ENCODE measurements around the gene B3GALT4.
"Not testable (repeated sequence)": the region's sequence is repeated elsewhere in the genome, so short reads cannot be mapped to it uniquely, and the experiment has no call there.

B3GALT4 gene, protein sequence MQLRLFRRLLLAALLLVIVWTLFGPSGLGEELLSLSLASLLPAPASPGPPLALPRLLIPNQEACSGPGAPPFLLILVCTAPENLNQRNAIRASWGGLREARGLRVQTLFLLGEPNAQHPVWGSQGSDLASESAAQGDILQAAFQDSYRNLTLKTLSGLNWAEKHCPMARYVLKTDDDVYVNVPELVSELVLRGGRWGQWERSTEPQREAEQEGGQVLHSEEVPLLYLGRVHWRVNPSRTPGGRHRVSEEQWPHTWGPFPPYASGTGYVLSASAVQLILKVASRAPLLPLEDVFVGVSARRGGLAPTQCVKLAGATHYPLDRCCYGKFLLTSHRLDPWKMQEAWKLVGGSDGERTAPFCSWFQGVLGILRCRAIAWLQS

DNA sequence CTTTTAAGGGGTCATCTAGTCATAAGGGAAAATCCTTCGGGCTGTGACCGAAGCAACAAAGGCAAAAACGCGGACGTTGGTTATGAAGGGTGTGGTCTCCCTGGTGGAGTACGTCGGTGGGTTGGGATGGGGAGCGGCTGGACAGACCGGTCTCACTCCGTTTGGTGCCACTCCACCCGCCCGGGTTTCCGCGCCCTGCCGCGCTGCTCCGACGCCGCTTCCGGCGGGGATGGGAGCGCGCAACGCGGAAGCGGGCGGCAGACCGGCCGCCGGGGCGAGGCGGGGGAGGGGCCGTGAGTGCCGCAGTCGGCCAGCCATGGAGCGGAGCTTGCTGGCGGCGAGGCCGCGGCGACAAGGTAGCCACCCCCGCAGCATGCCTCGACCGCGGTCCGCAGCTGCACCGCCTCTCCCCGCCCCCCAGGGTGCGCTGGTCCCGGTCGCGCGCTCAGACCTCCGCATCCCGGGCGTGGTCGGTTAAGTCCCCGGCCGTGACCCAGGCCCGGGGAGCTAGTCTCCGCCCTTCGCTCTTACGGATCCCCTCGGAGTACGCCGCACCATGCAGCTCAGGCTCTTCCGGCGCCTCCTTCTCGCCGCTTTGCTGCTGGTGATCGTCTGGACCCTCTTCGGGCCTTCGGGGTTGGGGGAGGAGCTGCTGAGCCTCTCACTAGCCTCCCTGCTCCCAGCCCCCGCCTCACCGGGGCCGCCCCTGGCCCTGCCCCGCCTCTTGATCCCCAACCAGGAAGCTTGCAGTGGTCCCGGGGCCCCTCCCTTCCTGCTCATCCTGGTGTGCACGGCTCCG is at the start of gene B3GALT4:
B3GALT4 (plus strand) TSS at position 260 of the 799 bp plus-strand sequence; CDS start at position 557, 297 bp downstream.
- peak; percentile 81 for DNase-seq

DNA sequence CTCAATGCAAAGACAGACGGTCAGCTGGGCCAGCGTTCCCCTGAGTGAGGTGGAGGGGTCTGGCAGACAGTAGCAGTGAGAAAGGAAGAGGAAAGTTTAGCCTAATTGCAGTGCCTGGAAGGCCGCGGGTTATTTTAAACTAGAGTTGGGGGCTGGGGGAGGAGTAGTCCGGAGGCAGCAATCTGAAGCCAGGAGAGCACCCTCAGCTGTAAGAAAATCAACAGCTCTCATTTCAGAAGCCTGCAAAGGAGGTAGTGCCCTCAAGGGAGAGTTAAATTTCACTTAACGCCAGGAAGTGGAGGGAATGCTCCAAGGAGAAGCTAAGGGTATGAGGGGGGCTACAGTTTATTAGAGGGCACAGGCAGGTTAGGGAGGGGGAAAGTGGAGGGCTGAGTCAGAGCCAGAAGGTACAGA is 41.7 kb upstream of the B3GALT4 start:
- DNase-seq: no peak

DNA sequence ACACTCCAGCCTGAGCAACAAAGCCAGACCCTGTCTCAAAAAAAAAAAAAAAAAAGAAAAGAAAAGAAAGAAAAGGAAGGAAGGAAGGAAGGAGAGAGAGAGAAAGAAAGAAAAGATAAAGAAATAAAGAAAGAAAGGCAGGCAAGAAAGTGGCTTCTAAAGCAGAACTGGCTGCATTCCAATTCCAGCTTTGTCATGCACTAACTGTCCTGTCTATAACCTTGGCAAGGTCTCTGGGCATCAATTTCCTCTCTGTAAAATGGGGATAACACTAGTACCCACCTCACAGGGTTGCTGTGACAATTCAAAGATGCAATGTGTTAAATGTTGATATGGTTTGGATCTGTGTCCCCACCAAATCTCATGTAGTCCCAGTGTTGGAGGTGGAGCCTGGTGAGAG is 40.6 kb upstream of the B3GALT4 start:
- DNase-seq: no peak

DNA sequence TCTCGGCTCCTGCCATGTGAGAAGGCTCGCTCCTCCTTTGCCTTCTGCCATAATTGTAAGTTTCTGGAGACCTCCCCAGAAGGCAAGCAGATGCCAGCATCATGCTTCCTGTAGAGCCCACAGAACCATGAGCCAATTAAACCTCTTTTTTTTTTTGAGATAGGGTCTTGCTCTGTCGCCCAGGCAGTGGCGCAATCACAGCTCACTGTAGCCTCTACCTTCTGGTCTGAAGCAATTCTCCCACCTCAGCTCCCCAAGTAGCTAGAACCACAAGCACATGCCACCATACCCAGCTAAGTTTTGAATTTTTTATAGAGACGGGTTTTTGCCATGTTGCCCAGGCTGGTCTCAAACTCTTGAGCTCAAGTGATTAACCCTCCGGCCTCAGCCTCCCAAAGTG is 40.1 kb upstream of the B3GALT4 start:
- DNase-seq: no peak

DNA sequence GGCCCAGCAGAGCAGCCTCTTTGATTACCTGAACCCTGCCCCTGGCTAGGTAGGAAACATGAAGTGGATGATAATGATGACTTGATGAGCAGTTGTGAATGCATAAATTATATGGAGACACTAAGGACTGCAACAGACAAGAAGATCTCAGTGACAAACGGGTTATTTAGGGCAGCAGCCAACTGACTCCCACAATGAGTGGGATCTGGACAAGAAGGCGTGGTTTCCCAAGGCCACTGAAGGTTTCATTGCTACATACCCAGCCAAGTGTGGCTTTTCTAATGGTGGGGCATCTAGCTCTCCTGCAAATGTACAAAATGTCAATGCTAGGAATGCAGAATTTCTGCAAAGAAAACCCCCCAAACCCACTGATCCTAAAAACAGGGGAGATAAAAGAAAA is 39.2 kb upstream of the B3GALT4 start:
- DNase-seq: no peak

DNA sequence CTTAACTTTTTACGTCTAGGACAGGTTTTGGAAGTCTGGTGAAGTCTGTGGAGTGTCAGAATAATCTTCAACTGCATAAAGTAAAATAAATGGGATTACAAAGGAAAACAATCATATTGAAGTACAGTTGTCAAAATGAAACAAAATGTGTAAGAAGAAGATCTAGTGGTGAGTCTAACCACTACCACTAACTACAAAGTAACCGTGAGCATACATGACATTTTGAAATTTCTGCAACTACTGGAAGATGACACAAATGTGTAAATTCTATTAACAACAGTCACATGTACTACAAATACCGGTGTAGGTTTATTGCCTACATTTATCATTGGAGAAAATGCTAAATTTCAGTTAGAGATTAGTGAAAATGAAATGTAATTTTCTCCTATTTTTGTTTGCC is 35.0 kb upstream of the B3GALT4 start:
- no peak for DNase-seq

DNA sequence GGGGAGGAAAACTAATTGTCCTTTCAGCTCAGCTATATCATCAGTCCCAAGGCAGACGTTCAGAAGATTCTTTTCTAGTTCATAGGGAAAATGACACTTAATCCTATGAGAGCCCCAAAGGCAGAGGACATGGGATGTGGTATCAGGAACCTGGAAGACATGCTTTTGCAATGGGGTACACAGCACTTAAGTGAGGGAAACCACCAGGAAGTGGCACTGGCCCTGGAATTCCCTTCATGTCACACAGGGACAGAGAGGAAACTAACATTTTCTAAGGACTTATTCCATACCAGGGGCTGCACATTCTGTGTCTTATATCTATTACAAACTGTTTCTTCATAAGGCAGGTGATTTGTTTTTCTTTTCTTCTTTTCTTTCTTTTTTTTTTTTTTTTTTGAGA is 33.4 kb upstream of the B3GALT4 start:
- DNase-seq: no peak

DNA sequence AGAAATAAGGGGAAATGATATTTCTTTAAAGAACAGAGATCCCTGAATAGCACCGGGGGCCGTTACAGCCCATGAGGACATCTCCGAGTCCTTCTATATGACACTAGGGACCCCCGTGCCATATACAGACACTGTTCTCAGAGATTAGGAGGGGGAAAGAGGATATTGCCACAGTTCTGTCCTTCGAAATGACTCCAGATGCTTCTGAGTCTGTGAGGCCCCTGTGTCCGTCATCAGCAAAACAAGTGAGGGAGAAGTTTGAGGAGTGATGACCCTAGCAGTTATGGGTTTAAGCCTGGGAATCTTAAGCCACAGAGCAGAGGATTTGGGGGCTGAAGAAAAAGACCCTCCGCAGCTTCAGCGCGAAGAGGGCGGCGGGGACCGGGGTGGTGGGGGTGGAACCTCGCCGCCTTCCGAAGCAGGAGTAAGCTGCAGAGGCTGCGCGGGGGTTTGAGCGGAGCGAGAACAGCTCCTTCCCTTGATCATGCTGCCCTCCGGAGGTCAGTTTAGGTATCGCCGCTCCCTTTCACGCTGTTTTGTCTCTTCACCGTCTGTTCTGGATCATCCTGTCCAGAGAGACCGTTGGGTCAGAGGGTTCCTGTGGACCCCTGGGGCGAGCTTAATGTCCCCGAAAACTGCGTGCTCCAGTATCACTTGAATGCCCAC is 28.8 kb upstream of the B3GALT4 start:
- DNase-seq: peak; percentile 93

DNA sequence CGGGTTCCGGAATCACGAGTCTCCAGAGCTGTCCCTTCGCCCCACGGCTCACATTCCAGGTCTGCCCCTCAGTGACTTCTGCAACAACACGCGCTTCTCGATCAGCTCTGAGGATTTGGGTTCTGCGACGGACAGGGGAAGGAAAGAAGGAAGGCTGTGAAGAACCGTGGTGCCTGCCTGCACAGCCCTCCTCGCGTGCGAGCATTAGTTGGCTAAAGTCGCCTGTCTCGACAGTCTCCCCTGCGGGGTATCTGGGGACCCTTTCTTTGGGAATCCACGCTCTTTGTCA is 28.3 kb upstream of the B3GALT4 start:
- no peak for DNase-seq

DNA sequence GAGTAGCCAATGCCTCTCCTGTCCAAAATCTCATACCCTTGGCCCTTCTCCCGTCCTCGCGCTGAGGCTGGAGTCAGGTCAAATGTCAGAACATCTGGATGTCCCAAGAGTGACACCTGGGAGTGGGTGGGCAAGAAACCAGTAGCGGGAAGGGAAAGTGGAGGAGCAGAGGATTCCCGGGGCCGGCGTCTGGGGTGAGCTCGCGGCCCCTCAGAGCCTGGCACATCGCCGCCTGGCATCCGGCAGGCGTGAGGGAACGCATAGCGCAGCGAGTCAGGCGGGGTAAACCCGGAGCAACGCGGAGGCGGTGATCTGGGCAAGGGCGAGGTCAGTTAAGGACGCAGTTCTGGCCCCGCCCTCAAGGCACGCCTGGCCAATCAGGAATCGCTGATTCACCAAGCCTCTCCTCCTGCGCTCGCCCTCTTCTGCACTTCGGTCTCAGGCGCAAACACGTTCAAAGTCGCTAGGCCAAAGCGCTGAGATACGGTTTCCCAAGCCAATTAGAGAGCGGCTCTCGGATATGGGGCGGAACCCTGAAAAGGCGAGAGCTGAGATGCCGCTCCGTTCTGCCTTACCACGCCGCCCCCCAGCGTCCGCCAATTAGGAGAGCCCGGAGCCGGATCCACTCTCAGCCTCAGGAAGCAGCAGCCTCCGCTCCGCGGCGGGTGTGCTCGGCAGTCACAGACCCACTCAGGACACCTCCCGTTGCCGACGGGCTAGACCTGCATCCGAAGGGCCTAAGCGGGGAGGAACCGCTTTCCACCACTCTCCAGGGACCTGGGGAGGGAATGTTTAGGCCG is 27.8 kb upstream of the B3GALT4 start:
- DNase-seq: peak; percentile 95

DNA sequence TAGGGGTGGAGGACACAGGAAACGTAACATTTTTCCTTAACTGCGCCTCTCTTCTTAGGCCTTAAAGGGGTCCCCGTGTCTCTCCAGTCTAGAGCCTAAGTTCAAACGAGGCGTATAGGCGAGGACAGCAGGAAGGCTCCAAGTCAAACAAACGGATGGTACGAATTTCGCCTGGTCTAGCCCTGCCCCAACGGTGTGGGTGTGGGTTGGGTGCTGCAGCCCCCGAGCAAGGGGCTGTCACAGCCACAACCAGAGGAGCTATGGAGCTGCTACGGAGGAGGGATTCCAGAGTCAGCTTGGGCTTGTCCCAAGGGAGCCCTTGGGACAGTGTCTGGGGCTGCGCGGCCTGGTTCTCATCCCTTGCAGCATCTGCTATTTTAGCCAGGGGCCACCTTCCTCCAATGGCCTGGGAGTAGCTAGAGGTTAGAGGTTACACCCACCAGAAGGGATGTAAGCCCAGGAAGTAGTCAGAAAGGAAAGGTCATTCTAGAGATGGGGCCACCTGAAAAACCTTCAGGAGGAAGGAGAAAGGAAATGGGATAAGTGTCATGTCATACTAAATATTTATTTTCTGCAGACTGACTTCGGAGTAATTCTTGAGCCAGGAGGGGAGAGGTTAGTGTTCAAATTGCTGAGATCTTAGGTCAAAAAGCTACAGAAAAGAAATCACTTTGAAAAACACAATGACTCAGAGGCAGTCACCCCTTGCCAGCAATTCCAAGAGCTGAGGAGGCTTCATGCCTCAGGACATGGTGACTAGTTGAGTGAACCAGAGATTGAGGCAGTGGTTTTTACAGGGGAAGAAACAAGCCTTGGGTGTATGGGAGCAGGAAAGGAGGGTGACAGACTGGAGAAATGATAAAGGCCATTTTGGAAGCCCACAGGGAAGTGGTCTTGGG is 26.9 kb upstream of the B3GALT4 start:
- no peak for DNase-seq

DNA sequence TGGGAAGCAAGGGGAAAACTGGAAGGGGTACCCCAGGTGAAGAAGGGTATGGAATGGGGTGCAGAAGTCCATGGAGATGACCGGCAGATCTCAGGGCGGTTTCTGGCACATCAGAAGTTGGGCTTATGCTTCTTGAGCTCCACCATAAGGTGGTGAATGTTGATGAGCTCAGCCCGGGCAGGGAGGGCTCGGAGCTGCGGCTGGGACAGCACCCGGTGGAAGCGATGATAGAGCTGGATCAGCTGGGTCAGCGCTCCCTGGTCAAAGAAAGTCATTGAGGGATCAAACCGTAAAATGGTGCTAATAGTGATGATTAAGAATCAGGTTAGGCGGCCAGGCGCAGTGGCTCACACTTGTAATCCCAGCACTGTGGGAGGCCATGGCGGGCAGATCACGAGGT is 26.2 kb upstream of the B3GALT4 start:
- no peak for DNase-seq

DNA sequence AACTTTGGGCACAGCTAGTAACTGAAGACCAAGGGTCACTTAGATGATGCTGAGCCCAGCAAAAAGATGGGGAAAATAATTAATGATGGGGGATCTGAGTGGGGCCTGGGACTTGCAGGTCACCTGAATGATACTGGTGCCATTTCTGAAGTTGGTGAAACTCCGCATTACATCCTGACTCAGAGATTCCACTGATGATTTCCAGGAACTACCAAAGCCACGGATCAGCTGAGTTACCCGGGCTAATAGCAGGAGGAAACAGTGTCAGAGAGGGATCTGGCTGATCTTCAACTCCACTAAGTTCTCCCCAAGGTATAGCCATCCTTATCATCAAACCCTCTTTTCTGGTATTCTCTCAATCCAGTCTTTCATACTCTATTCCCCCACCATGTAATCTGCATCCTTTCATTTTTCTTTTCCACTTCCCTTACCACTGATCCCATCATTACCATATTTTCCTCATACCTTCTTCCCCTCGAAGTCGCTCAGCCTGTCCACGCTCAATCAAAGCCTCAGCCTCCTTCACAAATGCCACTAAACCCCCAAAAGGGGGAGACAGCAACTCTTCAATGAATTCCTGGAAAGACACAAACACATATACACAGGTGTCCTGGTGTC is 25.4 kb upstream of the B3GALT4 start:
- DNase-seq: no peak

DNA sequence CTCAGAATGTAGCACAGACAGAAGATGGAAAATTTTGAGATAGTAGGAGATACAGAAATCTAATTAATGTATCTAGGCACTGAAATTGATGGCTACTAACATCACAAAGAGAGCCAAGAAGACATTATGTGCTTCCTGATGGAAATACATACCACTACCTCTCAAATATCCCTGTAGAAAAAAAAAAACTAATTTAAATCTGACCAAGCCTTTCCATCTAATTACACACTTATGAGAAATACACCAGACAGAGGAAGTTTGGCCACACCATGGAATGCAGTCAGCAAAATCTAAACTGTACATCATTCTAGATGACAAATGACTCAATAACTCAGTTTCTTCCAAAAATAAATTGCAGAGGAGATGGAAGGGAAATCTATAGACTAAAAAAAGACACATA is 24.2 kb upstream of the B3GALT4 start:
- no peak for DNase-seq

DNA sequence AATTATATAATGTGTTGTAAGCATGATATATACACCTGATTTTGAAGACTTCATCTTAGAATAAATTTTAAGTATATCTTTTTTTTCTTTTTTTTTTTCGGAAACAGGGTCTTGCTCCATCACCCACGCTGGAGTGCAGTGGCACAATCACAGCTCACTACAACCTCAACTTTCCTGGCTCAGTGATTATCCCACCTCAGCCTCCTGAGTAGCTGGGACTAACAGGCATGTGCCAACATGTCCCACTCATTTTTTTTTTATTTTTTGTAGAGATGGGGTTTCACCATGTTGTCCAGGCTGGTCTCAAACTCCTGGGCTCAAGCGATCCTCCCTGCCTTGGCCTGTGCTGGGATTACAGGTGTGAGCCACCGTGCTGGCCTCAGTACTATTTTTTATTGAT is 22.3 kb upstream of the B3GALT4 start:
- DNase-seq: no peak

DNA sequence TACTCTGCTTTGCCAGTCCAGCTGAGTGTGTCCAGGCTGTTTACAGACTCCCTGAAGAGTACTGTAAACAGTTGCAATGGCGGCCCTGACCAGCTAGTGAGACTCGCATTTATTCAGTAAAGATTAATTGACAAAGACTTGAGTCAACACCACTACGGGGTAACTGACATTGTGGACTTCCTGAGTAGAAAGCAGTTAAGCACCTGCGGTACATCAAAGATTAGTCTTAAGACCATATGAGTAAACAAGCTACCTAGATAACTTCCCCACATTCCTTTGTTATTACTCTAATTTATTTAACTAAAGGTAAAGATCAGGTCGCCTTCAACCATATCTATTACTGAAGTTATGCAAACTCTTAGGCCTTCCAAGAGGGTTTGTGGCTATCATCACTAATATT is 17.9 kb upstream of the B3GALT4 start:
- DNase-seq: no peak

DNA sequence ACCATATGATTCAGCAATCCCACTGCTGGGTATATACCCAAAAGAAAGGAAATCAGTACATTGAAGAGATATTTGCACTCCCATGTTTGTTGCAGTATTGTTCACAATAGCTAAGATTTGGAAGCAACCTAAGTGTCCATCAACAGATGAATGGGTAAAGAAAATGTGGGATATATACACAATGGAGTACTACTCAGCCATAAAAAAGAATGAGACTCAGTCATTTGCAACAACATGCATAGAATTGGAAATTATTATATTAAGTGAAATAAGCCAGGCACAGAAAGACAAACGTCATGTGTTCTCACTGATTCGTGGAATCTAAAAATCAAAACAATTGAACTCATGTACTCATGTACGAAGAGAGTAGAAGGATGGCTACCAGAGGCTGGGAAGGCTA is 14.4 kb upstream of the B3GALT4 start:
- not testable (repeated sequence) for DNase-seq

DNA sequence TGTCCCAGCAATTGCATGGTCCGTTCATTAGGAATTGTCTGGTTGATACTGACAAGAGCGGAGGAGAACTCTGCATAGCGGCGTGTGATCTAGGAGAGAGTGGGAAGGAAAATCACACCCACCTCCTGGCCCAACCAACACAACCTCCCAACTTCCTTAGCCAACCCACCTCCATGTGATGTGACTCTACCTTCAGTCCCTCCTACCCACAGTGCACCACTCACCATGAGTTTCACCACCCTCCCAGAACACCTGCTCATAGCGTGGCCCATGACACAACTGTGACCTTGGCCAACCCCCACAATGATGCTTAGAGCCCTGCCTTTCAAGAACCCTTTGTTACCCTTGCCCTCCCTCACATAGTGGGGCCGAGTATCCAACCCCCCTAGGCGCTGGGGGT is 12.9 kb upstream of the B3GALT4 start:
- no peak for DNase-seq

DNA sequence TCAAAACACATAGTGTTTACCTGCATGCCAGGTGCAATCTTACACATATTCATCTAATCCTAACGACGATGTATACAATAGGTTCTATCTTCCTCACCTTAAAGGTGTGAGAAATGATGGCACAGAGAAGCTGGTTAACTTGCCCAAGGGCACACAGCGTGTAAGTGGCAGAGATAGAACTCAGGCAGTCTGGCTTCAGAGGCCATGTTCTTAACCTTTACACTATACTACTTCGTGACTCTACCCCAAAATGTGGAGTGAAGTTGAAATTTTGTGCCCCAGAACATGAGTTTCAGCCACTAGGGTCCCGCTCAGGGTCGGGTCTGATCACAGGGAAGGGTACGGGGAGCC is 5.8 kb upstream of the B3GALT4 start:
- no peak for DNase-seq

DNA sequence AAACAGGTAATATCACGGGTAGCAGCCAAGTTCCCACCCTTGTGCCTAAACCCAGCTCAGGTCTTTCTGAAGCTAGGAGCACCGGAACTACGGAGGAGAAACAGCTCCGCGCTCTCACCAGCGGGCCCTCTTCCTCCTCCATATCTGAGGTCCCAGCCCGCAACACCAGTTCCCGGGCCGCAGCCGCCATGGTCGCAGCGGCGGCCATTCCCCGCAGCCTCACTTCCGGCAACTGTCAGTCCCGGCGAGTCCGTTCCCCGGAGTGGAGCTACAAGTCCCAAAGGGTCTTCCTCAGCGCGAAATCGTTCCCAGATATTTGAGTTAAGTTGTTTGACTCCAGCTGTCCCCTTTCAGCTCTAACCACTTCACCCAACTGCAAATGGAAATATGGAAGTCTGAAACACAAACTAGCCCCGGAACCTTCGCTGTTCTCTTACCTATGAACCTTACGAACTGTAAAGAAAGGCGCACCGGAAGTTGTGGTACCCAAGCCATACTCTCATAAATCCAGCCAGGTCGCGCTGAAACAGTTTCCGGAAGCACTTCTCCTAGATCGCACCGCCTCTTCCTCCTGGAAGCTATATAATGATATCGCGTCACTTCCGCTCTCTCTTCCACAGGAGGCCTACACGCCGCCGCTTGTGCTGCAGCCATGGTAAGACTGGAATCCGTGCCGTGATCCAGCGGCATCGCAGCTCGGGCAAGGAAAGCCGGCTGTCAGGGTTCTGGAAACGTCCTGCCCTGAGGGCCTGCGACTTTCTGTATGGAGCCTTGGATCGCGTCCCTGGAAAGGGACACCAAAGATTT is 5.3 kb upstream of the B3GALT4 start, which contains the start of the genes RPS18 and VPS52:
RPS18 (plus strand) TSS at position 608 of the 807 bp plus-strand sequence; CDS start at position 653, 45 bp downstream.
VPS52 (minus strand) TSS at position 409 of the 807 bp plus-strand sequence; CDS start at position 208, 201 bp downstream.
- DNase-seq: peak; percentile 81
